Measurements from ENCODE around the gene UBE2J2.

DNA sequence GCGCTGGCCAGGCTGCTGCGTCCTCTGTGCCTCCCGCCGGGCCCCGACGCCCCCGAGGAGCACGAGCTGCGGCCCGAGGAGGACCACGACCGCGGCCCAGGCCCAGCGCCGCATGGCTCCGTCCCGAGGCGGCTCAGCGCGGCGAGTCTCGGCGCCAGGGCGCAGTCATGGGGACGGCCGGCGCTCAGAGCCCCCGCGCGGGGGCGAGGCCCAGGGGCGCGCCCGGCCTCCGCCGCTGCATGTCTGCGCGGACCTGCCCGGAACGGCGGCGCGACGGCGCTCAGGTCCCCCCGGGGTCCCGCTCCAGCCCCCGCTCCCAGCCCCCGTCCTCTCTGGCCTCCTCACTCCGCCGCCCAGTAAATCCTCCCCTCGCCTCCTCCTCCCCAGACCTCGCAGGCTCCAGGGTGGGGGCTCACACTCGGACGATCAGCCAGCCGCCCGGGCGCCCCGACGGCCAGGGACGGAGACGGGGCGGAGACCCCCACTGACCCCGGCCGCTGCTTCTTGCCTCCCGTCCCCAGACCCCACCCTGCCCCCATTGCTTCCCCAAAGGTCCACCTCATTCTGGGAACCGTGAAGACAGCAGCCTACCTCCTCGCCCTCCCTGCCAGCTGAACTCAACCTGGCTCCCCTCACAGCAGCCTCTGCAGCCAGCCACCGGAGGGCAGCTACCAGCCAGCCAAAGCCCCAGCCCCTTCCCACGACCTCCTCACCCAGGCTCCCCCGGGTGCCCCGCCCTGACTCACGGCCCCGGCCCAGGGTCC, 26.9 kb downstream of the UBE2J2 start, which contains the start of gene C1QTNF12:
- TF ChIP-seq, protein P1, sequence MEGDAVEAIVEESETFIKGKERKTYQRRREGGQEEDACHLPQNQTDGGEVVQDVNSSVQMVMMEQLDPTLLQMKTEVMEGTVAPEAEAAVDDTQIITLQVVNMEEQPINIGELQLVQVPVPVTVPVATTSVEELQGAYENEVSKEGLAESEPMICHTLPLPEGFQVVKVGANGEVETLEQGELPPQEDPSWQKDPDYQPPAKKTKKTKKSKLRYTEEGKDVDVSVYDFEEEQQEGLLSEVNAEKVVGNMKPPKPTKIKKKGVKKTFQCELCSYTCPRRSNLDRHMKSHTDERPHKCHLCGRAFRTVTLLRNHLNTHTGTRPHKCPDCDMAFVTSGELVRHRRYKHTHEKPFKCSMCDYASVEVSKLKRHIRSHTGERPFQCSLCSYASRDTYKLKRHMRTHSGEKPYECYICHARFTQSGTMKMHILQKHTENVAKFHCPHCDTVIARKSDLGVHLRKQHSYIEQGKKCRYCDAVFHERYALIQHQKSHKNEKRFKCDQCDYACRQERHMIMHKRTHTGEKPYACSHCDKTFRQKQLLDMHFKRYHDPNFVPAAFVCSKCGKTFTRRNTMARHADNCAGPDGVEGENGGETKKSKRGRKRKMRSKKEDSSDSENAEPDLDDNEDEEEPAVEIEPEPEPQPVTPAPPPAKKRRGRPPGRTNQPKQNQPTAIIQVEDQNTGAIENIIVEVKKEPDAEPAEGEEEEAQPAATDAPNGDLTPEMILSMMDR (IDR thresholded peaks at IDR 0.05; ENCODE audit: low read depth, low read length): no peak
- TF ChIP-seq EZH2phosphoT487 (IDR thresholded peaks at IDR 0.05; ENCODE audit: low read depth): no peak

Measured in OCI-LY3 (cell line).